ENCODE measurements around the gene MED10. TPM values are rescaled to one million over a fixed set of nuclear protein-coding genes. Genes with fewer than 3 reads are reported as not detected.

The MED10 gene
- total and polyA plus RNA-seq, 2 experiments from 2014 or later: 16.0 to 58.1 TPM

DNA sequence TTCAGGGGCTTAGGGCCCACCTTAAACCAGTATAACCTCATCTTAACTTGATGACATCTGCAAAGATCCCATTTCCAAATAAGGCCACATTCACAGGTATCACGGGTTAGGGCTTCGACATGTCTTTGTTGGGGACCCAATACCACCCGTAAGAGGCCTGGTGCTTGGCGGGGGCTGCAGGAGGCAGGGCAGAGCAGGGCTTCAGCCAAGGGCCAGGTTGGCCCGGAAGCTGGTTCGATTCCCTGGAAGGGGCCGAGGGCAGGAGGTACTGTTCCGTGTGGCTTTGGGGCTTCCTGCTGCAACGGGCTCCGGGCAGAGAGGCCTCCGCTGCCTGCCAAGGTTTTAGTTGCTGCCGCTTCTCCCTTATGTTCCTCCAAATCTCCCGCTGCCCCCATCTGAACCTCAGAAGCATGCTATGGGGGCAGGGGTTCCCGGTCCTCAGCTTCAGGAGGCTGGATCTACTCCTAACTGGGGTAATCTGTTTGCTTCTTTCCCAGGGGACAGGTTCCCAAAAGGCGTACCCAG, 29.8 kb downstream of the MED10 start:
- H3K4me2 ChIP-seq: no peak overlapping the region
- no peak for DNase-seq (ENCODE audit: low spot score)
- no peaks in the 10 kb centered on the region for H3K4me1 ChIP-seq (ENCODE audit: insufficient read depth)
- no peak overlapping the region for H3K4me3 ChIP-seq
- no peaks in the 10 kb centered on the region for H3K9me2 ChIP-seq (ENCODE audit: insufficient read depth)
- H3K36me3 ChIP-seq (ENCODE audit: insufficient read depth): no peaks in the 10 kb centered on the region
- no peak for ATAC-seq
- no peaks in the 10 kb centered on the region for H3K9me3 Mint-ChIP-seq
- no peaks in the 10 kb centered on the region for H4K20me1 ChIP-seq (replicated peaks; ENCODE audit: insufficient read depth)
- H3K27me3 Mint-ChIP-seq (ENCODE audit: insufficient read depth, low read depth, poor library complexity): peaks cover 11% of the 10 kb centered on the region
- no peaks in the 10 kb centered on the region; the same call in 2 of the 3 replicates for H3K4me1 Mint-ChIP-seq
- no peaks in the 10 kb centered on the region for H3F3A ChIP-seq (replicated peaks; ENCODE audit: low read depth)
- no peak overlapping the region for H3K27ac Mint-ChIP-seq
- H3K4me3 Mint-ChIP-seq: no peak overlapping the region
- no peak overlapping the region for H3K27ac ChIP-seq (ENCODE audit: low read depth)
- H3K36me3 Mint-ChIP-seq (ENCODE audit: low read depth): no peaks in the 10 kb centered on the region
- H3K27me3 ChIP-seq (ENCODE audit: insufficient read depth): no peaks in the 10 kb centered on the region
- no peak overlapping the region for H2AFZ ChIP-seq
- H3K79me2 ChIP-seq (replicated peaks; ENCODE audit: insufficient read depth): no peaks in the 10 kb centered on the region; the same call in 1 of the 2 replicates
- TF ChIP-seq ZNF114 (CRISPR knock-in tag; IDR thresholded peaks at IDR 0.05): no peak
- no peak for TF ChIP-seq NANOG (IDR thresholded peaks at IDR 0.05; ENCODE audit: borderline replicate concordance)
- no peak for TF ChIP-seq EZH2 (IDR thresholded peaks at IDR 0.05; ENCODE audit: low read depth, unreplicated experiment)
- no peak for TF ChIP-seq CREB1 (CRISPR knock-in tag; IDR thresholded peaks at IDR 0.05; ENCODE audit: low read depth)
- no peak for TF ChIP-seq EZH2phosphoT487 (IDR thresholded peaks at IDR 0.05; ENCODE audit: unreplicated experiment)
- TF ChIP-seq, protein P1, sequence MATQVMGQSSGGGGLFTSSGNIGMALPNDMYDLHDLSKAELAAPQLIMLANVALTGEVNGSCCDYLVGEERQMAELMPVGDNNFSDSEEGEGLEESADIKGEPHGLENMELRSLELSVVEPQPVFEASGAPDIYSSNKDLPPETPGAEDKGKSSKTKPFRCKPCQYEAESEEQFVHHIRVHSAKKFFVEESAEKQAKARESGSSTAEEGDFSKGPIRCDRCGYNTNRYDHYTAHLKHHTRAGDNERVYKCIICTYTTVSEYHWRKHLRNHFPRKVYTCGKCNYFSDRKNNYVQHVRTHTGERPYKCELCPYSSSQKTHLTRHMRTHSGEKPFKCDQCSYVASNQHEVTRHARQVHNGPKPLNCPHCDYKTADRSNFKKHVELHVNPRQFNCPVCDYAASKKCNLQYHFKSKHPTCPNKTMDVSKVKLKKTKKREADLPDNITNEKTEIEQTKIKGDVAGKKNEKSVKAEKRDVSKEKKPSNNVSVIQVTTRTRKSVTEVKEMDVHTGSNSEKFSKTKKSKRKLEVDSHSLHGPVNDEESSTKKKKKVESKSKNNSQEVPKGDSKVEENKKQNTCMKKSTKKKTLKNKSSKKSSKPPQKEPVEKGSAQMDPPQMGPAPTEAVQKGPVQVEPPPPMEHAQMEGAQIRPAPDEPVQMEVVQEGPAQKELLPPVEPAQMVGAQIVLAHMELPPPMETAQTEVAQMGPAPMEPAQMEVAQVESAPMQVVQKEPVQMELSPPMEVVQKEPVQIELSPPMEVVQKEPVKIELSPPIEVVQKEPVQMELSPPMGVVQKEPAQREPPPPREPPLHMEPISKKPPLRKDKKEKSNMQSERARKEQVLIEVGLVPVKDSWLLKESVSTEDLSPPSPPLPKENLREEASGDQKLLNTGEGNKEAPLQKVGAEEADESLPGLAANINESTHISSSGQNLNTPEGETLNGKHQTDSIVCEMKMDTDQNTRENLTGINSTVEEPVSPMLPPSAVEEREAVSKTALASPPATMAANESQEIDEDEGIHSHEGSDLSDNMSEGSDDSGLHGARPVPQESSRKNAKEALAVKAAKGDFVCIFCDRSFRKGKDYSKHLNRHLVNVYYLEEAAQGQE (IDR thresholded peaks at IDR 0.05; ENCODE audit: unreplicated experiment): no peak
- TF ChIP-seq POLR2AphosphoS5 (IDR thresholded peaks at IDR 0.05; ENCODE audit: low read depth): no peak
- TF ChIP-seq, protein P2, sequence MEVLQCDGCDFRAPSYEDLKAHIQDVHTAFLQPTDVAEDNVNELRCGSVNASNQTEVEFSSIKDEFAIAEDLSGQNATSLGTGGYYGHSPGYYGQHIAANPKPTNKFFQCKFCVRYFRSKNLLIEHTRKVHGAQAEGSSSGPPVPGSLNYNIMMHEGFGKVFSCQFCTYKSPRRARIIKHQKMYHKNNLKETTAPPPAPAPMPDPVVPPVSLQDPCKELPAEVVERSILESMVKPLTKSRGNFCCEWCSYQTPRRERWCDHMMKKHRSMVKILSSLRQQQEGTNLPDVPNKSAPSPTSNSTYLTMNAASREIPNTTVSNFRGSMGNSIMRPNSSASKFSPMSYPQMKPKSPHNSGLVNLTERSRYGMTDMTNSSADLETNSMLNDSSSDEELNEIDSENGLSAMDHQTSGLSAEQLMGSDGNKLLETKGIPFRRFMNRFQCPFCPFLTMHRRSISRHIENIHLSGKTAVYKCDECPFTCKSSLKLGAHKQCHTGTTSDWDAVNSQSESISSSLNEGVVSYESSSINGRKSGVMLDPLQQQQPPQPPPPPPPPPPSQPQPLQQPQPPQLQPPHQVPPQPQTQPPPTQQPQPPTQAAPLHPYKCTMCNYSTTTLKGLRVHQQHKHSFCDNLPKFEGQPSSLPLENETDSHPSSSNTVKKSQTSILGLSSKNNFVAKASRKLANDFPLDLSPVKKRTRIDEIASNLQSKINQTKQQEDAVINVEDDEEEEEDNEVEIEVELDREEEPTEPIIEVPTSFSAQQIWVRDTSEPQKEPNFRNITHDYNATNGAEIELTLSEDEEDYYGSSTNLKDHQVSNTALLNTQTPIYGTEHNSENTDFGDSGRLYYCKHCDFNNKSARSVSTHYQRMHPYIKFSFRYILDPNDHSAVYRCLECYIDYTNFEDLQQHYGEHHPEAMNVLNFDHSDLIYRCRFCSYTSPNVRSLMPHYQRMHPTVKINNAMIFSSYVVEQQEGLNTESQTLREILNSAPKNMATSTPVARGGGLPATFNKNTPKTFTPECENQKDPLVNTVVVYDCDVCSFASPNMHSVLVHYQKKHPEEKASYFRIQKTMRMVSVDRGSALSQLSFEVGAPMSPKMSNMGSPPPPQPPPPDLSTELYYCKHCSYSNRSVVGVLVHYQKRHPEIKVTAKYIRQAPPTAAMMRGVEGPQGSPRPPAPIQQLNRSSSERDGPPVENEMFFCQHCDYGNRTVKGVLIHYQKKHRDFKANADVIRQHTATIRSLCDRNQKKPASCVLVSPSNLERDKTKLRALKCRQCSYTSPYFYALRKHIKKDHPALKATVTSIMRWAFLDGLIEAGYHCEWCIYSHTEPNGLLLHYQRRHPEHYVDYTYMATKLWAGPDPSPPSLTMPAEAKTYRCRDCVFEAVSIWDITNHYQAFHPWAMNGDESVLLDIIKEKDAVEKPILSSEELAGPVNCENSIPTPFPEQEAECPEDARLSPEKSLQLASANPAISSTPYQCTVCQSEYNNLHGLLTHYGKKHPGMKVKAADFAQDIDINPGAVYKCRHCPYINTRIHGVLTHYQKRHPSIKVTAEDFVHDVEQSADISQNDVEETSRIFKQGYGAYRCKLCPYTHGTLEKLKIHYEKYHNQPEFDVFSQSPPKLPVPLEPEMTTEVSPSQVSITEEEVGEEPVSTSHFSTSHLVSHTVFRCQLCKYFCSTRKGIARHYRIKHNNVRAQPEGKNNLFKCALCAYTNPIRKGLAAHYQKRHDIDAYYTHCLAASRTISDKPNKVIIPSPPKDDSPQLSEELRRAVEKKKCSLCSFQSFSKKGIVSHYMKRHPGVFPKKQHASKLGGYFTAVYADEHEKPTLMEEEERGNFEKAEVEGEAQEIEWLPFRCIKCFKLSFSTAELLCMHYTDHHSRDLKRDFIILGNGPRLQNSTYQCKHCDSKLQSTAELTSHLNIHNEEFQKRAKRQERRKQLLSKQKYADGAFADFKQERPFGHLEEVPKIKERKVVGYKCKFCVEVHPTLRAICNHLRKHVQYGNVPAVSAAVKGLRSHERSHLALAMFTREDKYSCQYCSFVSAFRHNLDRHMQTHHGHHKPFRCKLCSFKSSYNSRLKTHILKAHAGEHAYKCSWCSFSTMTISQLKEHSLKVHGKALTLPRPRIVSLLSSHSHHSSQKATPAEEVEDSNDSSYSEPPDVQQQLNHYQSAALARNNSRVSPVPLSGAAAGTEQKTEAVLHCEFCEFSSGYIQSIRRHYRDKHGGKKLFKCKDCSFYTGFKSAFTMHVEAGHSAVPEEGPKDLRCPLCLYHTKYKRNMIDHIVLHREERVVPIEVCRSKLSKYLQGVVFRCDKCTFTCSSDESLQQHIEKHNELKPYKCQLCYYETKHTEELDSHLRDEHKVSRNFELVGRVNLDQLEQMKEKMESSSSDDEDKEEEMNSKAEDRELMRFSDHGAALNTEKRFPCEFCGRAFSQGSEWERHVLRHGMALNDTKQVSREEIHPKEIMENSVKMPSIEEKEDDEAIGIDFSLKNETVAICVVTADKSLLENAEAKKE (CRISPR knock-in tag; IDR thresholded peaks at IDR 0.05): no peak
- TF ChIP-seq STAT1 (IDR thresholded peaks at IDR 0.05; ENCODE audit: unreplicated experiment): no peak
- TF ChIP-seq, protein P3, sequence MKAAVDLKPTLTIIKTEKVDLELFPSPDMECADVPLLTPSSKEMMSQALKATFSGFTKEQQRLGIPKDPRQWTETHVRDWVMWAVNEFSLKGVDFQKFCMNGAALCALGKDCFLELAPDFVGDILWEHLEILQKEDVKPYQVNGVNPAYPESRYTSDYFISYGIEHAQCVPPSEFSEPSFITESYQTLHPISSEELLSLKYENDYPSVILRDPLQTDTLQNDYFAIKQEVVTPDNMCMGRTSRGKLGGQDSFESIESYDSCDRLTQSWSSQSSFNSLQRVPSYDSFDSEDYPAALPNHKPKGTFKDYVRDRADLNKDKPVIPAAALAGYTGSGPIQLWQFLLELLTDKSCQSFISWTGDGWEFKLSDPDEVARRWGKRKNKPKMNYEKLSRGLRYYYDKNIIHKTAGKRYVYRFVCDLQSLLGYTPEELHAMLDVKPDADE (IDR thresholded peaks at IDR 0.05): no peak
- TF ChIP-seq, protein P4, sequence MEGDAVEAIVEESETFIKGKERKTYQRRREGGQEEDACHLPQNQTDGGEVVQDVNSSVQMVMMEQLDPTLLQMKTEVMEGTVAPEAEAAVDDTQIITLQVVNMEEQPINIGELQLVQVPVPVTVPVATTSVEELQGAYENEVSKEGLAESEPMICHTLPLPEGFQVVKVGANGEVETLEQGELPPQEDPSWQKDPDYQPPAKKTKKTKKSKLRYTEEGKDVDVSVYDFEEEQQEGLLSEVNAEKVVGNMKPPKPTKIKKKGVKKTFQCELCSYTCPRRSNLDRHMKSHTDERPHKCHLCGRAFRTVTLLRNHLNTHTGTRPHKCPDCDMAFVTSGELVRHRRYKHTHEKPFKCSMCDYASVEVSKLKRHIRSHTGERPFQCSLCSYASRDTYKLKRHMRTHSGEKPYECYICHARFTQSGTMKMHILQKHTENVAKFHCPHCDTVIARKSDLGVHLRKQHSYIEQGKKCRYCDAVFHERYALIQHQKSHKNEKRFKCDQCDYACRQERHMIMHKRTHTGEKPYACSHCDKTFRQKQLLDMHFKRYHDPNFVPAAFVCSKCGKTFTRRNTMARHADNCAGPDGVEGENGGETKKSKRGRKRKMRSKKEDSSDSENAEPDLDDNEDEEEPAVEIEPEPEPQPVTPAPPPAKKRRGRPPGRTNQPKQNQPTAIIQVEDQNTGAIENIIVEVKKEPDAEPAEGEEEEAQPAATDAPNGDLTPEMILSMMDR (conservative IDR thresholded peaks at IDR 0.05; ENCODE audit: low read depth in 2 of 2): no peak
- TF ChIP-seq JUNB (IDR thresholded peaks at IDR 0.05; ENCODE audit: unreplicated experiment): no peak
- no peak for TF ChIP-seq ZNF331 (CRISPR knock-in tag; IDR thresholded peaks at IDR 0.05; ENCODE audit: low read depth)
